Measurements from ENCODE around the gene USP3.

The USP3 gene

GRCh38 chr15:63595688-63596087 lies 91.3 kb downstream of the USP3 start:
- no peak for DNase-seq

- DNase-seq, result no peak
These were observed 92.3 kb downstream of the USP3 start for GRCh38 chr15:63596676-63597037.

- DNase-seq, result no peak
These were observed 92.8 kb downstream of the USP3 start, which contains the start of gene FBXL22 for GRCh38 chr15:63597038-63597790. FBXL22 (plus strand) TSS chr15:63597387; CDS start chr15:63597393, 6 bp downstream.

- no peak for DNase-seq
These were observed 93.4 kb downstream of the USP3 start for GRCh38 chr15:63597821-63598220.

- no peak for DNase-seq
These were observed 94.3 kb downstream of the USP3 start for GRCh38 chr15:63598473-63599400.

- peak; percentile 42 for DNase-seq
These were observed 95.1 kb downstream of the USP3 start for GRCh38 chr15:63599401-63600000.

GRCh38 chr15:63600001-63600615 lies 95.7 kb downstream of the USP3 start:
- peak; percentile 24 for DNase-seq

- peak; percentile 95 for DNase-seq
These were observed 96.2 kb downstream of the USP3 start for GRCh38 chr15:63600616-63601025.

- DNase-seq, result peak; percentile 59
These were observed 96.8 kb downstream of the USP3 start for GRCh38 chr15:63601026-63601703.

- no peak for DNase-seq
These were observed 97.4 kb downstream of the USP3 start for GRCh38 chr15:63601704-63602185.

- no peak for DNase-seq
These were observed 98.2 kb downstream of the USP3 start for GRCh38 chr15:63602595-63602994.

- DNase-seq, result no peak
These were observed 99.1 kb downstream of the USP3 start for GRCh38 chr15:63603516-63603915.

- DNase-seq, result no peak
These were observed 99.9 kb downstream of the USP3 start for GRCh38 chr15:63604281-63604680.

GRCh38 chr15:63605036-63605435 lies 100.6 kb downstream of the USP3 start:
- DNase-seq, result no peak

GRCh38 chr15:63605816-63606215 lies 101.4 kb downstream of the USP3 start:
- DNase-seq, result peak; percentile 87

GRCh38 chr15:63606308-63606707 lies 101.9 kb downstream of the USP3 start:
- DNase-seq, result no peak

- DNase-seq, result no peak
These were observed 104.6 kb downstream of the USP3 start for GRCh38 chr15:63608989-63609388.

- DNase-seq, result no peak
These were observed 105.1 kb downstream of the USP3 start for GRCh38 chr15:63609448-63609847.

- DNase-seq, result peak; percentile 91
These were observed 105.9 kb downstream of the USP3 start for GRCh38 chr15:63610209-63610841.

- no peak for DNase-seq
These were observed 106.8 kb downstream of the USP3 start for GRCh38 chr15:63611177-63611576.

GRCh38 chr15:63612300-63612699 lies 107.9 kb downstream of the USP3 start:
- DNase-seq, result no peak

- no peak for DNase-seq
These were observed 111.5 kb downstream of the USP3 start for GRCh38 chr15:63615935-63616334.
